Colonic mucosa (tissue), 4 donors: ENCODE results near the gene CRTAC1. TPM values are rescaled to one million over a fixed set of nuclear protein-coding genes. Genes with fewer than 3 reads are reported as not detected.

Experiments
- DNase-seq: peaks from one replicate; pipeline ENCODE4 v3.0.0-alpha.2; 2020
- H3K27ac ChIP-seq: fragments of 200-600 bp; one replicate; pipeline ENCODE4 v1.8.0; 2021
- H3K27me3 ChIP-seq: fragments of 200-600 bp; one replicate; pipeline ENCODE4 v1.8.0; 2021
- H3K36me3 ChIP-seq: fragments of 200-600 bp; one replicate; pipeline ENCODE4 v1.8.0; 2021
- H3K4me1 ChIP-seq: fragments of 200-600 bp; one replicate; pipeline ENCODE4 v1.8.0; 2021; ENCODE audit warnings: mild to moderate bottlenecking
- H3K4me3 ChIP-seq: fragments of 200-600 bp; one replicate; pipeline ENCODE4 v1.8.0; 2021
- H3K9ac ChIP-seq, 2 donors: one replicate each; pipeline ENCODE4 v1.7.0; 2013; ENCODE audit warnings: control low read depth in 2 of 2, low read depth in 2 of 2, low read length in 2 of 2
- H3K9me3 ChIP-seq: fragments of 200-600 bp; one replicate; pipeline ENCODE4 v1.8.0; 2021
- CTCF ChIP-seq: fragments of 200-600 bp; IDR thresholded peaks from one replicate; pipeline ENCODE4 v1.8.0; 2022; ENCODE audit warnings: antibody characterized with exemption, mild to moderate bottlenecking
- intact Hi-C: fragments of 100-400 bp; cut with DNase I; formaldehyde crosslinking; loops from one replicate; pipeline ENCODE4 v1.14.1; 2022
- total RNA-seq, 2 donors: library from RNA; stranded (reverse); fragmentation: NEBNext Ultra II Directional in 1 of 2; extraction: Animal tissue kit (Norgen Biotek cat#: 25700) in 1 of 2; gene quantifications; one replicate each; pipeline ENCODE4 v1.2.1, GENCODE V29; 2021
- donor health status: healthy.
- donor health status: DM: no; HTN: no; CAD: no.
- donor health status: DM: no; HTN: no; CAD: no.

Gene CRTAC1
- total RNA-seq, 2 donors from 2014 or later: 0.17 to 1.4 TPM

- Histone ChIP-seq H3K9ac (no peak overlapping the region), H3K4me3 (no peak overlapping the region), H3K9me3 (no peaks in the 10 kb centered on the region), H3K4me1 (no peaks in the 10 kb centered on the region), H3K27ac (no peak overlapping the region), H3K27me3 (no peaks in the 10 kb centered on the region), H3K36me3 (no peaks in the 10 kb centered on the region)
- TF ChIP-seq CTCF: peak; percentile 73
- DNase-seq: peak; percentile 74
- intact Hi-C loops: loop anchor here (10.0 kb wide), 1 partner anchor 105 kb away; no protein-coding TSS in a partner anchor
Measured at GRCh38 chr10:97869091-97870042, 161.1 kb downstream of the CRTAC1 start.

GRCh38 chr10:97868134-97868685 is 162.2 kb downstream of the CRTAC1 start:
- no peak for DNase-seq
- intact Hi-C loops: loop anchor here (10.0 kb wide), 1 partner anchor 103 kb away; no protein-coding TSS in a partner anchor
- Histone ChIP-seq H3K27ac (no peak overlapping the region), H3K9ac (no peak overlapping the region), H3K9me3 (no peaks in the 10 kb centered on the region), H3K4me1 (no peaks in the 10 kb centered on the region), H3K36me3 (no peaks in the 10 kb centered on the region), H3K4me3 (no peak overlapping the region), H3K27me3 (no peaks in the 10 kb centered on the region)
- no peak for TF ChIP-seq CTCF

GRCh38 chr10:97867220-97867800 is 163.1 kb downstream of the CRTAC1 start:
- no peaks in the 10 kb centered on the region for H3K27me3 ChIP-seq
- no peak for DNase-seq
- no peaks in the 10 kb centered on the region for H3K36me3 ChIP-seq
- no peak for TF ChIP-seq CTCF
- no peak overlapping the region for H3K4me3 ChIP-seq
- no peak overlapping the region for H3K9ac ChIP-seq
- no peak overlapping the region for H3K27ac ChIP-seq
- no peaks in the 10 kb centered on the region for H3K4me1 ChIP-seq
- H3K9me3 ChIP-seq: no peaks in the 10 kb centered on the region
- intact Hi-C loops: loop anchor here (10.0 kb wide), 1 partner anchor 103 kb away; no protein-coding TSS in a partner anchor

- H3K9me3 ChIP-seq: no peaks in the 10 kb centered on the region
- H3K9ac ChIP-seq: no peak overlapping the region
- H3K4me1 ChIP-seq: no peaks in the 10 kb centered on the region
- H3K36me3 ChIP-seq: no peaks in the 10 kb centered on the region
- H3K4me3 ChIP-seq: no peak overlapping the region
- no peak for TF ChIP-seq CTCF
- no peak overlapping the region for H3K27ac ChIP-seq
- no peak for DNase-seq
- intact Hi-C loops: loop anchor here (10.0 kb wide), 1 partner anchor 102 kb away; no protein-coding TSS in a partner anchor
- H3K27me3 ChIP-seq: no peaks in the 10 kb centered on the region
Measured at GRCh38 chr10:97866524-97867219, 163.7 kb downstream of the CRTAC1 start.

- intact Hi-C loops: loop anchor here (10.0 kb wide), 1 partner anchor 101 kb away; no protein-coding TSS in a partner anchor
- TF ChIP-seq CTCF: no peak
- H3K4me3 ChIP-seq: no peak overlapping the region
- no peaks in the 10 kb centered on the region for H3K9me3 ChIP-seq
- DNase-seq: no peak
- no peaks in the 10 kb centered on the region for H3K4me1 ChIP-seq
- H3K9ac ChIP-seq: no peak overlapping the region
- no peaks in the 10 kb centered on the region for H3K36me3 ChIP-seq
- no peaks in the 10 kb centered on the region for H3K27me3 ChIP-seq
- no peak overlapping the region for H3K27ac ChIP-seq
Measured at GRCh38 chr10:97865488-97865887, 164.9 kb downstream of the CRTAC1 start.
